Measurements from ENCODE around the gene SOX4. TPM values are rescaled to one million over a fixed set of nuclear protein-coding genes. Genes with fewer than 3 reads are reported as not detected.

SOX4 gene
- total RNA-seq, 2 experiments from 2014 or later: 0.71 to 0.83 TPM

DNA sequence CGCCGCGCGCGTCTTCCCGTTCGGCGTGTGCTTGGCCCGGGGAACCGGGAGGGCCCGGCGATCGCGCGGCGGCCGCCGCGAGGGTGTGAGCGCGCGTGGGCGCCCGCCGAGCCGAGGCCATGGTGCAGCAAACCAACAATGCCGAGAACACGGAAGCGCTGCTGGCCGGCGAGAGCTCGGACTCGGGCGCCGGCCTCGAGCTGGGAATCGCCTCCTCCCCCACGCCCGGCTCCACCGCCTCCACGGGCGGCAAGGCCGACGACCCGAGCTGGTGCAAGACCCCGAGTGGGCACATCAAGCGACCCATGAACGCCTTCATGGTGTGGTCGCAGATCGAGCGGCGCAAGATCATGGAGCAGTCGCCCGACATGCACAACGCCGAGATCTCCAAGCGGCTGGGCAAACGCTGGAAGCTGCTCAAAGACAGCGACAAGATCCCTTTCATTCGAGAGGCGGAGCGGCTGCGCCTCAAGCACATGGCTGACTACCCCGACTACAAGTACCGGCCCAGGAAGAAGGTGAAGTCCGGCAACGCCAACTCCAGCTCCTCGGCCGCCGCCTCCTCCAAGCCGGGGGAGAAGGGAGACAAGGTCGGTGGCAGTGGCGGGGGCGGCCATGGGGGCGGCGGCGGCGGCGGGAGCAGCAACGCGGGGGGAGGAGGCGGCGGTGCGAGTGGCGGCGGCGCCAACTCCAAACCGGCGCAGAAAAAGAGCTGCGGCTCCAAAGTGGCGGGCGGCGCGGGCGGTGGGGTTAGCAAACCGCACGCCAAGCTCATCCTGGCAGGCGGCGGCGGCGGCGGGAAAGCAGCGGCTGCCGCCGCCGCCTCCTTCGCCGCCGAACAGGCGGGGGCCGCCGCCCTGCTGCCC is 1.1 kb downstream of the SOX4 start:
- Mint-ChIP-seq H3K36me3 (ENCODE audit: low read depth) (no peaks in the 10 kb centered on the region), H3K27me3 (ENCODE audit: low read depth) (peaks cover 57% of the 10 kb centered on the region)

DNA sequence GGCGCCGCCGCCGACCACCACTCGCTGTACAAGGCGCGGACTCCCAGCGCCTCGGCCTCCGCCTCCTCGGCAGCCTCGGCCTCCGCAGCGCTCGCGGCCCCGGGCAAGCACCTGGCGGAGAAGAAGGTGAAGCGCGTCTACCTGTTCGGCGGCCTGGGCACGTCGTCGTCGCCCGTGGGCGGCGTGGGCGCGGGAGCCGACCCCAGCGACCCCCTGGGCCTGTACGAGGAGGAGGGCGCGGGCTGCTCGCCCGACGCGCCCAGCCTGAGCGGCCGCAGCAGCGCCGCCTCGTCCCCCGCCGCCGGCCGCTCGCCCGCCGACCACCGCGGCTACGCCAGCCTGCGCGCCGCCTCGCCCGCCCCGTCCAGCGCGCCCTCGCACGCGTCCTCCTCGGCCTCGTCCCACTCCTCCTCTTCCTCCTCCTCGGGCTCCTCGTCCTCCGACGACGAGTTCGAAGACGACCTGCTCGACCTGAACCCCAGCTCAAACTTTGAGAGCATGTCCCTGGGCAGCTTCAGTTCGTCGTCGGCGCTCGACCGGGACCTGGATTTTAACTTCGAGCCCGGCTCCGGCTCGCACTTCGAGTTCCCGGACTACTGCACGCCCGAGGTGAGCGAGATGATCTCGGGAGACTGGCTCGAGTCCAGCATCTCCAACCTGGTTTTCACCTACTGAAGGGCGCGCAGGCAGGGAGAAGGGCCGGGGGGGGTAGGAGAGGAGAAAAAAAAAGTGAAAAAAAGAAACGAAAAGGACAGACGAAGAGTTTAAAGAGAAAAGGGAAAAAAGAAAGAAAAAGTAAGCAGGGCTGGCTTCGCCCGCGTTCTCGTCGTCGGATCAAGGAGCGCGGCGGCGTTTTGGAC is 2.0 kb downstream of the SOX4 start:
- Mint-ChIP-seq H3K36me3 (ENCODE audit: low read depth) (no peaks in the 10 kb centered on the region), H3K27me3 (ENCODE audit: low read depth) (peaks cover 49% of the 10 kb centered on the region), H3K27ac (peak overlapping the region; percentile 70), H3K4me3 (peak overlapping the region; percentile 75), H3K4me1 (ENCODE audit: low read depth) (peaks cover 26% of the 10 kb centered on the region), H3K9me3 (ENCODE audit: insufficient read depth) (no peaks in the 10 kb centered on the region)
- ATAC-seq (peak; percentile 28), DNase-seq (peak; percentile 23)
- CTCF ChIA-PET: interaction anchor here (1.0 to 2.6 kb wide), 3 partner anchors 365 to 1035 kb away, joined by 3 to 18 read pairs (median 4); no protein-coding TSS in a partner anchor
- POLR2A ChIA-PET: interaction anchor here (0.6 to 0.7 kb wide), 2 partner anchors 392 to 476 kb away, joined by 3 to 4 read pairs; no protein-coding TSS in a partner anchor

More for the DNA sequence above, 1.1 kb downstream of the SOX4 start:
- H3K4me3 Mint-ChIP-seq: peak overlapping the region; percentile 80
- ChIA-PET POLR2A (interaction anchor here (0.6 to 1.2 kb wide), 6 partner anchors 12 to 1039 kb away, joined by 3 to 4 read pairs (median 4); no protein-coding TSS in a partner anchor), CTCF (interaction anchor here (0.6 to 2.6 kb wide), 4 partner anchors 69 to 1034 kb away, joined by 3 to 18 read pairs (median 4); no protein-coding TSS in a partner anchor)
- peak overlapping the region; percentile 77 for H3K27ac Mint-ChIP-seq
- DNase-seq (peak; percentile 53), ATAC-seq (peak; percentile 28)
- no peaks in the 10 kb centered on the region for H3K9me3 Mint-ChIP-seq (ENCODE audit: insufficient read depth)
- H3K4me1 Mint-ChIP-seq (ENCODE audit: low read depth): peaks cover 28% of the 10 kb centered on the region

DNA sequence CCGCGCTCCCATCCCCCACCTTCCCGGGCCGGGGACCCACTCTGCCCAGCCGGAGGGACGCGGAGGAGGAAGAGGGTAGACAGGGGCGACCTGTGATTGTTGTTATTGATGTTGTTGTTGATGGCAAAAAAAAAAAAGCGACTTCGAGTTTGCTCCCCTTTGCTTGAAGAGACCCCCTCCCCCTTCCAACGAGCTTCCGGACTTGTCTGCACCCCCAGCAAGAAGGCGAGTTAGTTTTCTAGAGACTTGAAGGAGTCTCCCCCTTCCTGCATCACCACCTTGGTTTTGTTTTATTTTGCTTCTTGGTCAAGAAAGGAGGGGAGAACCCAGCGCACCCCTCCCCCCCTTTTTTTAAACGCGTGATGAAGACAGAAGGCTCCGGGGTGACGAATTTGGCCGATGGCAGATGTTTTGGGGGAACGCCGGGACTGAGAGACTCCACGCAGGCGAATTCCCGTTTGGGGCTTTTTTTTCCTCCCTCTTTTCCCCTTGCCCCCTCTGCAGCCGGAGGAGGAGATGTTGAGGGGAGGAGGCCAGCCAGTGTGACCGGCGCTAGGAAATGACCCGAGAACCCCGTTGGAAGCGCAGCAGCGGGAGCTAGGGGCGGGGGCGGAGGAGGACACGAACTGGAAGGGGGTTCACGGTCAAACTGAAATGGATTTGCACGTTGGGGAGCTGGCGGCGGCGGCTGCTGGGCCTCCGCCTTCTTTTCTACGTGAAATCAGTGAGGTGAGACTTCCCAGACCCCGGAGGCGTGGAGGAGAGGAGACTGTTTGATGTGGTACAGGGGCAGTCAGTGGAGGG is 2.8 kb downstream of the SOX4 start:
- Mint-ChIP-seq H3K9me3 (ENCODE audit: insufficient read depth) (no peaks in the 10 kb centered on the region), H3K4me1 (ENCODE audit: low read depth) (peaks cover 26% of the 10 kb centered on the region), H3K4me3 (peak overlapping the region; percentile 75), H3K27ac (peak overlapping the region; percentile 70), H3K36me3 (ENCODE audit: low read depth) (no peaks in the 10 kb centered on the region), H3K27me3 (ENCODE audit: low read depth) (peaks cover 46% of the 10 kb centered on the region)
- ChIA-PET CTCF (interaction anchor here (0.7 to 1.4 kb wide), 2 partner anchors 11 to 241 kb away, joined by 3 read pairs; no protein-coding TSS in a partner anchor), POLR2A (interaction anchor here (0.6 to 1.0 kb wide), 3 partner anchors 8 to 391 kb away, joined by 3 read pairs; no protein-coding TSS in a partner anchor)
- DNase-seq (peak; percentile 38), ATAC-seq (peak; percentile 28)

DNA sequence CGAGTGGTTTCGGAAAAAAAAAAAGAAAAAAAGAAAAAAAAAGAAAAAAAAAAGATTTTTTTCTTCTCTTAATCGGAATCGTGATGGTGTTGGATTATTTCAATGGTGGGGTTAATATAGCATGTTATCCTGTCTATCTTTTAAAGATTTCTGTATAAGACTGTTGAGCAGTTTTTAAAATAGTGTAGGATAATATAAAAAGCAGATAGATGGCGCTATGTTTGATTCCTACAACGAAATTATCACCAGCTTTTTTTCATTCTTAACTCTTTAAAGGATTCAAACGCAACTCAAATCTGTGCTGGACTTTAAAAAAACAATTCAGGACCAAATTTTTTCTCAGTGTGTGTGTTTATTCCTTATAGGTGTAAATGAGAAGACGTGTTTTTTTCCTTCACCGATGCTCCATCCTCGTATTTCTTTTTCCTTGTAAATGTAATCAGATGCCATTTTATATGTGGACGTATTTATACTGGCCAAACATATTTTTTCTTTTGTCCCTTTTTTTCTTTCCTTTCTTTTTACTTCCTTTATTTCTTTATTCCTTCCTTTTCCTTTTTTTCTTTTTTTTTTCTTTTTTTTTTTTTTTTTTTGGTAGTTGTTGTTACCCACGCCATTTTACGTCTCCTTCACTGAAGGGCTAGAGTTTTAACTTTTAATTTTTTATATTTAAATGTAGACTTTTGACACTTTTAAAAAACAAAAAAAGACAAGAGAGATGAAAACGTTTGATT is 3.6 kb downstream of the SOX4 start:
- POLR2A ChIA-PET: interaction anchor here (0.6 to 1.2 kb wide), 3 partner anchors 9 to 328 kb away, joined by 3 read pairs; no protein-coding TSS in a partner anchor
- Mint-ChIP-seq H3K9me3 (ENCODE audit: insufficient read depth) (no peaks in the 10 kb centered on the region), H3K4me1 (ENCODE audit: low read depth) (peaks cover 26% of the 10 kb centered on the region), H3K4me3 (peak overlapping the region; percentile 75), H3K27me3 (ENCODE audit: low read depth) (peaks cover 41% of the 10 kb centered on the region), H3K27ac (no peak overlapping the region), H3K36me3 (ENCODE audit: low read depth) (no peaks in the 10 kb centered on the region)
- DNase-seq: no peak
- ATAC-seq: peak; percentile 3
- CTCF ChIA-PET: interaction anchor here (0.7 to 1.4 kb wide), 2 partner anchors 10 to 242 kb away, joined by 3 read pairs; no protein-coding TSS in a partner anchor

DNA sequence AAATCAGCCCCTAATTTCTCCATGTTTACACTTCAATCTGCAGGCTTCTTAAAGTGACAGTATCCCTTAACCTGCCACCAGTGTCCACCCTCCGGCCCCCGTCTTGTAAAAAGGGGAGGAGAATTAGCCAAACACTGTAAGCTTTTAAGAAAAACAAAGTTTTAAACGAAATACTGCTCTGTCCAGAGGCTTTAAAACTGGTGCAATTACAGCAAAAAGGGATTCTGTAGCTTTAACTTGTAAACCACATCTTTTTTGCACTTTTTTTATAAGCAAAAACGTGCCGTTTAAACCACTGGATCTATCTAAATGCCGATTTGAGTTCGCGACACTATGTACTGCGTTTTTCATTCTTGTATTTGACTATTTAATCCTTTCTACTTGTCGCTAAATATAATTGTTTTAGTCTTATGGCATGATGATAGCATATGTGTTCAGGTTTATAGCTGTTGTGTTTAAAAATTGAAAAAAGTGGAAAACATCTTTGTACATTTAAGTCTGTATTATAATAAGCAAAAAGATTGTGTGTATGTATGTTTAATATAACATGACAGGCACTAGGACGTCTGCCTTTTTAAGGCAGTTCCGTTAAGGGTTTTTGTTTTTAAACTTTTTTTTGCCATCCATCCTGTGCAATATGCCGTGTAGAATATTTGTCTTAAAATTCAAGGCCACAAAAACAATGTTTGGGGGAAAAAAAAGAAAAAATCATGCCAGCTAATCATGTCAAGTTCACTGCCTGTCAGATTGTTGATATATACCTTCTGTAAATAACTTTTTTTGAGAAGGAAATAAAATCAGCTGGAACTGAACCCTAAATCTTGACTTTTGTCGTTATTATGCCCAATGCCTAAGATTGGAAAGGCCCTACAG is 4.5 kb downstream of the SOX4 start:
- POLR2A ChIA-PET: interaction anchor here (1.2 kb wide), 1 partner anchor 10 kb away, joined by 3 read pairs; no protein-coding TSS in a partner anchor
- DNase-seq (no peak), ATAC-seq (no peak)
- H3K36me3 Mint-ChIP-seq (ENCODE audit: low read depth): no peaks in the 10 kb centered on the region
- H3K4me1 Mint-ChIP-seq (ENCODE audit: low read depth): peaks cover 26% of the 10 kb centered on the region
- H3K9me3 Mint-ChIP-seq (ENCODE audit: insufficient read depth): no peaks in the 10 kb centered on the region
- CTCF ChIA-PET: interaction anchor here (1.1 kb wide), 1 partner anchor 10 kb away, joined by 7 read pairs; no protein-coding TSS in a partner anchor
- H3K27ac Mint-ChIP-seq: no peak overlapping the region
- H3K4me3 Mint-ChIP-seq: peak overlapping the region; percentile 22
- peaks cover 34% of the 10 kb centered on the region for H3K27me3 Mint-ChIP-seq (ENCODE audit: low read depth)

DNA sequence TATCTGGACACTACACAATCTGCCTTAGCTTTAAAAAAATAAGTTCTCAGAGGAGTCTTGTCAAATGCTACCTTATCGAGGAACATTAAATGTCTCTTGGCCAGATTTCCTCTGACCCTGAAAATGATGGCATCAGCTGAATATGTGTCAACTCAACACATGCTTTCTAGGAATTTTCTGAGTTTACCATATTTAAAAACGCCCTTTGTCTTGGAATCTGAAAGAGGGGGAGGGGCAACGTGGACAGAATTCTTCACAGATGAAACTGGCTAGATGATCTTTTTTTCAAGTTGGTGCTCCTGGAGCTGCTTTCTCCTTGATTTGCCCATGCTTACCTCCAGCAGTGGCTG is 5.1 kb downstream of the SOX4 start:
- Mint-ChIP-seq H3K27ac (no peak overlapping the region), H3K4me3 (no peak overlapping the region), H3K9me3 (ENCODE audit: insufficient read depth) (no peaks in the 10 kb centered on the region), H3K4me1 (ENCODE audit: low read depth) (peaks cover 28% of the 10 kb centered on the region), H3K36me3 (ENCODE audit: low read depth) (no peaks in the 10 kb centered on the region), H3K27me3 (ENCODE audit: low read depth) (peaks cover 34% of the 10 kb centered on the region)
- ATAC-seq (no peak), DNase-seq (no peak)
- ChIA-PET CTCF (interaction anchor here (1.1 kb wide), 1 partner anchor 10 kb away, joined by 7 read pairs; no protein-coding TSS in a partner anchor), POLR2A (interaction anchor here (1.2 kb wide), 1 partner anchor 10 kb away, joined by 3 read pairs; no protein-coding TSS in a partner anchor)

DNA sequence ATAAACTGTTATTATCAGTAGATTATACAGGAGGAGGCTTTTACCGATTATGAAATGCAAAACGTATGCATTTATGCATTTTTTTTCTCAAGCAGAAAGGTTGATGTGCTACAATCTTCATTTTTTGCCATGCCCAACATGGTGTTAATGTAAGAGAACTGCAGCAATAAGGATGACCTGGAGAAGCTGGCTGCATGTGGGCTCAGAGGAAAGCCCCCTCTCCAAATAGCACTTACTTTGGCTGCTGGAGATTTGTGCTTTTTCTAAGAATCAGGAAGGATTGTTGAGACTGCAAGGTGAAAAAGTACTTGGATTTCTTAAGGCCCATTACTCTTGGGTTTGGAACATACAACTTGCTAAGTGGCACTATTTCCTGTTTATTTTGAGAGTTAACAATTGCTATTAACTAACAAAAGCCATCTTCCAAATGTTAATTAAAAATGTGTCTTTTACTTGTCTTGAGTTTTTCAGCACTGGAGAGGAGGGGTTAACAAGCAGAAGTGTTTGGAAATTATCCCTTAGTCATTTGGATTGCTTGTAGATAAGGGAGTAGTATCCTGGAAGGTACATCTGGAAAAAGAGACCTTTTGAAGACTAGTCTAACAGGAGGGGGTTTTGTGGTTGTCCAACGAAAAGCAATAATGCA is 5.6 kb downstream of the SOX4 start:
- H3K9me3 Mint-ChIP-seq (ENCODE audit: insufficient read depth): no peaks in the 10 kb centered on the region
- no peak for ATAC-seq

DNA sequence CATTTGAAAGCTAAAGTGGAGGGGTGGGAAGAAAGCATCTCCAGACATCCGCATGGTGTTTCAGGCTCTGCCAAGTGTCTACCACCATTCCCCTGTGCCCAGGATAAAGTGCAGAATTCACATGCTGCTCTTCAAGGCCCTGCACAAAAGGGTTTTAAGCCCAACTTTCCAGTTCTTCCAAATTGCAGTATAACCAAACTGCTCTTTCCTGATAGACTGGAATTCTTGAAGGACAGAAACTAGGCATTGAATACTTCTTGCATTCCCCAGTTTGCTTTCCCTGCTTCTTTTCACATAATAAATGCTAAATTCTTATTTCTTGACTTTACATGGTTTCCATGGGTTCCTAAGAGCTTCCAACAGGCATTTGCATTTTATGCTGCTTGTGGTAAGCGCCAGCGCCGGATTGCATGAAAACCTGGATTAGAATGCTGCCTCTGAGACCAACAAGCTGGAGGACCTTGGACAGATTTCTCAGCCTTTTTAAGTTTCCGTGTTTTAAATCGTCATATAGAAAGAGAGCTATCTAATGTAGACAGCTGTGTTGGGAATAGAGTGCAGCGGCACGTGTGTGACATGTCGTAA is 7.9 kb downstream of the SOX4 start:
- Mint-ChIP-seq H3K4me1 (ENCODE audit: low read depth) (peaks cover 17% of the 10 kb centered on the region), H3K9me3 (ENCODE audit: insufficient read depth) (no peaks in the 10 kb centered on the region), H3K27ac (no peak overlapping the region), H3K27me3 (ENCODE audit: low read depth) (peaks cover 24% of the 10 kb centered on the region), H3K4me3 (no peak overlapping the region), H3K36me3 (ENCODE audit: low read depth) (no peaks in the 10 kb centered on the region)
- POLR2A ChIA-PET: no interaction called here
- CTCF ChIA-PET: no interaction called here
- ATAC-seq (no peak), DNase-seq (no peak)

More for the DNA sequence above, 5.6 kb downstream of the SOX4 start:
- H3K36me3 Mint-ChIP-seq (ENCODE audit: low read depth): no peaks in the 10 kb centered on the region
- no peak overlapping the region for H3K4me3 Mint-ChIP-seq
- H3K27ac Mint-ChIP-seq: no peak overlapping the region
- H3K4me1 Mint-ChIP-seq (ENCODE audit: low read depth): peaks cover 29% of the 10 kb centered on the region
- DNase-seq: no peak
- ChIA-PET POLR2A (no interaction called here), CTCF (no interaction called here)
- H3K27me3 Mint-ChIP-seq (ENCODE audit: low read depth): peaks cover 35% of the 10 kb centered on the region

DNA sequence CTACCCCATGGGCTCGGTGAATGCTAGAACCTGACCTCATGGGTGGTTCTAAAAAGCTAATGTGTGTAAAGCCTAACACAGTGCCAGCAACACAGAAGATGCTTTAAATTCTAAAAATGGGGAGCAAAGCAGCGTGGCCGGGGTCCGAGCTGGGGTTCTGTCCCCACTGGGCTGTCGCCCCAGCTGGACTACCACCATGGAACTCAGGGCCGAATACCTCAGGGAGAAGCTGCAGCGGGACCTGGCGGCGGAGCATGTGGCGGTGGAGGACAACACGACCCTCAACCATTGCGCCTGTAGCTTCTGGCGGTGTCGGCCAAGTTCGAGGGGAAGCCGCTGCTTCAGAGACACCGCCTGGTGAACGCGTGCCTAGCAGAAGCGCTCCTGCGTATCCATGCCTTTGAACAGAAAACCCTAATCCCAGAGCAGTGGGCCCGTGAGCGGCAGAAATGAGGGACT is 8.4 kb downstream of the SOX4 start:
- no peak overlapping the region for H3K4me3 Mint-ChIP-seq
- ChIA-PET CTCF (no interaction called here), POLR2A (no interaction called here)
- H3K27me3 Mint-ChIP-seq (ENCODE audit: low read depth): peaks cover 21% of the 10 kb centered on the region
- no peak for DNase-seq
- no peaks in the 10 kb centered on the region for H3K9me3 Mint-ChIP-seq (ENCODE audit: insufficient read depth)
- no peak overlapping the region for H3K27ac Mint-ChIP-seq
- H3K4me1 Mint-ChIP-seq (ENCODE audit: low read depth): peaks cover 13% of the 10 kb centered on the region
- no peak for ATAC-seq
- H3K36me3 Mint-ChIP-seq (ENCODE audit: low read depth): no peaks in the 10 kb centered on the region
